GM10266 (cell line): ENCODE measurements around the gene WNT5B.

Experiments
- DNase-seq: peaks from one replicate; pipeline ENCODE4 v3.0.0; 2012; ENCODE audit errors: extremely low spot score
- TF ChIP-seq, protein P1 (sequence below): IDR thresholded peaks from 2 replicates; pipeline ENCODE4 v1.5.1; 2012; ENCODE audit warnings: mild to moderate bottlenecking, low read depth; ENCODE audit not compliant: control insufficient read depth, insufficient read depth; ENCODE audit errors: missing control alignments

The WNT5B gene

DNA sequence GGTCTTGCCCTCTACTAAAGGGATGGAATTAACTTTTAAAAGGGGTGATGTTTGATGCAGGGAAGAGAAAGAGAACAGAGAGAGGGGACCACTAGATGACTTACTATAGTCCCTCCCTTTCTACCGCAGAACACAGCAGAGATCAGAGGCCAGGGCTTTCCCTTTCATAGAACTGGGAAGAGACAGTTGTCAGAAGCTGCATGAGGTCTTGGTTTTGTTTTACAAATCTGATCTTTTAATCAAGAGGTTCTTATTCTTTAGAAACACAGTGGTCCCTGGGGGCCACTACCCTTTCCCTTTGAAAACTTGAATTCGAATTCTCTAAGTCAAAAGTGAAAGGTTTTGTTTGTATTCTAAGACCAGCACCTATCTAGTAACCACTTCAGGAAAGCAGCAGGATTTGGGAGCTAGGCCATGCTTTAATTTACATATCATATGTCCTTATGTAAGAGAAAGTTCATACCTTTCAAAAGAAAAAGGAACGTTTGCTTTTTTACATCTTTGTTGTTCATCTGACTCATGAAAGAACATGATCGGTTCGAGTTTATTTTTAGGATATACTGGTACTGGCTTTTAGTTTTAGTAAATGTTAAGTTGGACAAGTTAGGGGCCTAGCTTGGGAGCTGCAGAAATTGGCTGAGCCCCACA lies 41.0 kb upstream of the WNT5B start:
- TF ChIP-seq, protein P1, sequence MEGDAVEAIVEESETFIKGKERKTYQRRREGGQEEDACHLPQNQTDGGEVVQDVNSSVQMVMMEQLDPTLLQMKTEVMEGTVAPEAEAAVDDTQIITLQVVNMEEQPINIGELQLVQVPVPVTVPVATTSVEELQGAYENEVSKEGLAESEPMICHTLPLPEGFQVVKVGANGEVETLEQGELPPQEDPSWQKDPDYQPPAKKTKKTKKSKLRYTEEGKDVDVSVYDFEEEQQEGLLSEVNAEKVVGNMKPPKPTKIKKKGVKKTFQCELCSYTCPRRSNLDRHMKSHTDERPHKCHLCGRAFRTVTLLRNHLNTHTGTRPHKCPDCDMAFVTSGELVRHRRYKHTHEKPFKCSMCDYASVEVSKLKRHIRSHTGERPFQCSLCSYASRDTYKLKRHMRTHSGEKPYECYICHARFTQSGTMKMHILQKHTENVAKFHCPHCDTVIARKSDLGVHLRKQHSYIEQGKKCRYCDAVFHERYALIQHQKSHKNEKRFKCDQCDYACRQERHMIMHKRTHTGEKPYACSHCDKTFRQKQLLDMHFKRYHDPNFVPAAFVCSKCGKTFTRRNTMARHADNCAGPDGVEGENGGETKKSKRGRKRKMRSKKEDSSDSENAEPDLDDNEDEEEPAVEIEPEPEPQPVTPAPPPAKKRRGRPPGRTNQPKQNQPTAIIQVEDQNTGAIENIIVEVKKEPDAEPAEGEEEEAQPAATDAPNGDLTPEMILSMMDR, result no peak
- DNase-seq, result no peak

DNA sequence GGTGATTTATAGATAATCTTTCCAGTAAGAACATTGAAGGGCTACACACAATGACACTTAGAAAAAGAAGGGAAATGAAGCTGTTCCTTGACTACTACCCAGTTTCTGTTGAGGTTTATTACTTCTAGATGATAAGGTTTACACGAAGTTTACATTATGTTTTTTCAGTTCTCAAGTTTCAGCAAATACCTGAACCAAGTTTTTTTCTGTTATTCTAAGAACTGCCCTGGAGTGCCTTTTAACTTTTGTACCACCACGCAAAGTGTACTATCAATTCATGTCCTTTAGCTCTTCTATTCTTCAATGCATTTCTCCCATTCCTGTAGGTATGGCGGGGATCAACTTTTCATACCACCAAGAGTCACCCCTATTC lies 40.5 kb upstream of the WNT5B start:
- DNase-seq, result no peak
- TF ChIP-seq, protein P1, result no peak

DNA sequence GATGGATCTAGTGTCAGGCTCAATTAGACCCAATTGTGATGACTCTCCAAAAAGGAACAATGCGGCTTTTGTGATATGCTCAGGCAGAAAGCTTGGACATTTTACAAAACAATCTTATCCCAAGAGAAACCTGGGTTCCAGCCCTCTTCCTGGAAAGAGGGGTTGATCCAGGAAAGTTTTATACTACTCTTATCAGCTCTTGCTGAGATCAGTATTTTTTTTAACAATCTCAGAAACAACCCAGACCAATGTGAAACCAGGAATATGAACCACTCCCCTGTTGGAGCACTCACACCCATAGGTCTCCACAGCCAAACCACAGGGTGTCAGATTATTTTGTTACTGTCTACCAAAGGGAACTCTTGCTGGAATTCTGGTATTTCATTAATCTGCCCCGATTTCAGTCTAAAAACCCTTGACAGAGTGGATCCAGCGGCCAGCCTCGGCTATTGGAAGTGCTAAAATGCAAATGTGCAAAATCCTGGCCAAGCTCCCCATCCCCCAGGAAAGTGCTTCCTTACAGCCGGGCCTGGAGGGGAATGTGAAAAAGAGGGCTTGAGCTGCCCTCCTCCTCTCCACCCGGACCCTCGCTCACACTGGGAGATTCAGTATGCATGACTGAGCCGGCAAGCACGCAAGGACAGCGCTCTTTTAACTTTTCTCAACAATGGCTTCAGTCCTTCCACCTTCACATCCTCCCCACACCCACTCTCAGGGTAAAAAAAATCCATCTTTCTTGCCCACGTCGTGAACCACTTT lies 38.6 kb upstream of the WNT5B start:
- no peak for DNase-seq

DNA sequence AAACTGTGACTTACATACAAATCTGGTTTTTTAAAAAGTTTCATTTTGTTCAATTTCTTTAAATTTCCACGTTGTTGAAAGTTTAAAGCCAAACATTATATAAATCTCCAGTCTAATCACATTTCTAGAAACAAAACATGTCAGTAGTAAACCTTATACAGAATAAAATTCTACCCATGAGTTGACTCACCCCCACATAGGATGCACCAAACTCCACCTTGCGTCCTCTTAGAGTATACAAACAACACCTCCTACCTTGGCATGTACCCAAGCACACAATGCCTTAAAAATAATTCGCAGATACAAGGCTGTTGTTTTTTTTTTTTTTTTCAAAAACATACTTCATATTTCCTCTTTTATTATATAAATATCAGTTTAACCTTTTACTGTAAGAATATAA lies 38.0 kb upstream of the WNT5B start:
- no peak for DNase-seq
- TF ChIP-seq, protein P1, result no peak

More for the DNA sequence above, 38.6 kb upstream of the WNT5B start:
- TF ChIP-seq, protein P1, result no peak

DNA sequence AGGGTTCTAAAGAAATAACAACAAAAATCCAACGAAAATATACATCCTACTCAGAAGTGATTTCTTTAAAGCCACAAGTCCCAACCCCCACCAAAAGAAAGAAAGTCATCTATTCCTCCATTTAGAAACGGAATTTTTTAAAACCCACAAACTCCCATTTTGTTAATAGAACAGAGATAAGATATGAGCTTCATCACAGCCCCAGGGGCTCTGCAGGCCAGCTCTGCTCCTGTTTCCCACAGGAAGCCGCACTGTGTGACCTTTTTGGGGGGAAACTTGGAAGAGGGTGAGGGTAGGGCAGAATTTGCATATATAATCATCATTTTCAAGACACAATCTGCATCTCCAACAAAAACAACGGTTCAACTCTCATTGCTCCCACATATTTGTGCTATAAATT lies 37.5 kb upstream of the WNT5B start:
- DNase-seq, result no peak
- TF ChIP-seq, protein P1, result no peak

DNA sequence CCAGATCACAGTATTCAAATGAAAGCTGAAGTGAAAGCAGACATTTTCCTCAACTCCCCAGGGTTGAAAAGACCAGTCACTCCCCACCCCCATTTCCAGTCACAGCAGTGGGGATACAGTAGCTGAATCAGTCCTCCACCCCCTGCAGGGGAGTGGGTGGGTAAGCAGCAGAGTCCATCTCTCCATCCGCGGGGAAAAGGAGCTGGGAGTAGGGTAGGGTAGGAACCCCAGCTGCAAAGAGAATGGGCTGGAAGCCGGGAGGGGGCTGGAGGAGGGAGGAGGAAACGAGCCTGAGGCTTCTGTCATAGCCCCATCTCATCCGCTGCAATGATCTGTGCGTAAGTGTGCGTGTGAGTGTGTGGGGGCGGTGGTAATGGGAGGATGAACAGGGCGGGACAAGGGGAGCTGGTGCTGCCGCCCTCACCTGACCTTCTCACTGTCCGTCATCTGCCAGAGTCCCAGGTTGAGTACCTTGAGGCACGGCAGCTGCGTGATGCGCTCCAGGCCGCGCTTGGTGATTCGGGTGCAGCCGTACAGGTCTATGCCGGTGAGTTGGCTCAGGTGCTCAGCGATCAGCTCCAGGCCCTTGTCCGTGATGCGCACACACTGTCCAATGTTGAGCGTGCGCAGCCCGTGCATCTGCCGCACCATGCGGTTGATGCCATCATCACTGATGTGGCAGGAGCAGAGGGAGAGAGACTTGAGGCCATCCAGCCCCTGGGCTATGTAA lies 36.4 kb upstream of the WNT5B start:
- peak; percentile 57 for DNase-seq
- TF ChIP-seq, protein P1, result no peak
